ENCODE data around the gene GMDS. TPM values are rescaled to one million over a fixed set of nuclear protein-coding genes. Genes with fewer than 3 reads are reported as not detected.

Gene GMDS
- total and polyA plus RNA-seq, 2 of the 13 experiments (the other 11 are each of a cell fraction or from before 2014, with no cell fraction given), result 64.4 to 112 TPM

GRCh38 chr6:2245103-2245876, at the start of gene GMDS (continued):
- TF ChIP-seq POGZ (CRISPR knock-in tag; IDR thresholded peaks at IDR 0.05) (no peak), ZNF772 (CRISPR knock-in tag; IDR thresholded peaks at IDR 0.05) (no peak; the same call in 1 of the 2 replicates), ZNF574 (CRISPR knock-in tag; IDR thresholded peaks at IDR 0.05) (peak; percentile 84), DRAP1 (CRISPR knock-in tag; IDR thresholded peaks at IDR 0.05) (peak; percentile 87; the same call in 1 of the 2 replicates), AFF4 (CRISPR knock-in tag; IDR thresholded peaks at IDR 0.05) (peak; percentile 86; the same call in 1 of the 2 replicates), ZSCAN29 (CRISPR knock-in tag; conservative IDR thresholded peaks at IDR 0.05) (no peak), ZZZ3 (CRISPR knock-in tag; IDR thresholded peaks at IDR 0.05; ENCODE audit: borderline replicate concordance) (no peak), ZNF431 (CRISPR knock-in tag; IDR thresholded peaks at IDR 0.05; ENCODE audit: borderline replicate concordance, low read depth) (peak; percentile 95), ZNF382 (CRISPR knock-in tag; IDR thresholded peaks at IDR 0.05; ENCODE audit: borderline replicate concordance) (no peak), CSRNP1 (CRISPR knock-in tag; IDR thresholded peaks at IDR 0.05) (no peak), ZNF552 (CRISPR knock-in tag; IDR thresholded peaks at IDR 0.05; ENCODE audit: borderline replicate concordance) (no peak), HNRNPH1 (optimal IDR thresholded peaks at IDR 0.05; ENCODE audit: low read depth, low read length) (no peak), HOXA9 (CRISPR knock-in tag; IDR thresholded peaks at IDR 0.05; ENCODE audit: borderline replicate concordance) (peak; percentile 91), U2AF2 (IDR thresholded peaks at IDR 0.05; ENCODE audit: low read depth, low read length) (no peak), ZBTB7A (CRISPR knock-in tag; IDR thresholded peaks at IDR 0.05) (no peak; the same call in 1 of the 2 replicates), ZNF451 (CRISPR knock-in tag; IDR thresholded peaks at IDR 0.05) (peak; percentile 92), PREB (CRISPR knock-in tag; IDR thresholded peaks at IDR 0.05) (peak; percentile 84; the same call in 1 of the 2 replicates), CHD2 (IDR thresholded peaks at IDR 0.05; ENCODE audit: low read depth, low read length) (no peak), NR2F6 (IDR thresholded peaks at IDR 0.05) (no peak), NR2F6 (CRISPR knock-in tag; IDR thresholded peaks at IDR 0.05) (no peak)
